Fibroblast of peridontal ligament (primary cell): Measurements from ENCODE around the gene CRHR1.

Experiments used
- DNase-seq: peaks from one replicate; pipeline ENCODE4 v3.0.0-alpha.2; 2010; ENCODE audit errors: extremely low read depth

Gene CRHR1

GRCh38 chr17:45867702-45868101 is 83.6 kb downstream of the CRHR1 start:
- DNase-seq = no peak

GRCh38 chr17:45868276-45868675 is 84.2 kb downstream of the CRHR1 start:
- DNase-seq = no peak

GRCh38 chr17:45869676-45870341 is 85.7 kb downstream of the CRHR1 start:
- DNase-seq = no peak

- no peak for DNase-seq
Observed at GRCh38 chr17:45870342-45870974, 86.3 kb downstream of the CRHR1 start.

- no peak for DNase-seq
Observed at GRCh38 chr17:45871718-45872117, 87.6 kb downstream of the CRHR1 start.

- DNase-seq = no peak
Observed at GRCh38 chr17:45873728-45874127, 89.6 kb downstream of the CRHR1 start.

- no peak for DNase-seq
Observed at GRCh38 chr17:45874151-45874550, 90.0 kb downstream of the CRHR1 start.

GRCh38 chr17:45876539-45876938 is 92.4 kb downstream of the CRHR1 start:
- no peak for DNase-seq

- DNase-seq = no peak
Observed at GRCh38 chr17:45877467-45877866, 93.3 kb downstream of the CRHR1 start.

- DNase-seq = no peak
Observed at GRCh38 chr17:45883063-45883462, 98.9 kb downstream of the CRHR1 start.
